Prostate gland (tissue), 2 donors: ENCODE data around the gene KATNB1. TPM values are rescaled to one million over a fixed set of nuclear protein-coding genes. Genes with fewer than 3 reads are reported as not detected.

ENCODE experiments used
- DNase-seq: peaks from one replicate; pipeline ENCODE4 v3.0.0-alpha.2; 2019; ENCODE audit warnings: low spot score
- H3K27ac ChIP-seq, 2 donors: fragments of 200-600 bp; sonication (generic); 2 replicates each; pipeline ENCODE4 v1.5.1; 2017 to 2019
- H3K27me3 ChIP-seq: fragments of 200-600 bp; sonication (generic); replicated peaks from 2 replicates; pipeline ENCODE4 v1.5.1; 2019; ENCODE audit not compliant: insufficient read depth
- H3K36me3 ChIP-seq, 2 donors: fragments of 200-600 bp; sonication (generic); 1 replicate in 1 of 2; 2 replicates in 1 of 2; pipeline versions ENCODE4 v1.5.1 to v1.8.1; 2017 to 2019
- H3K4me1 ChIP-seq: fragments of 200-600 bp; sonication (generic); replicated peaks from 2 replicates; pipeline ENCODE4 v1.5.1; 2019
- H3K4me3 ChIP-seq, 2 donors: fragments of 200-600 bp; sonication (generic); 2 replicates each; pipeline ENCODE4 v1.5.1; 2017 to 2019
- H3K9me3 ChIP-seq: fragments of 200-600 bp; sonication (generic); 2 replicates; pipeline ENCODE4 v1.5.1; 2017
- CTCF ChIP-seq, 4 experiments: fragments of 200-600 bp in 2 of 4; fragments of 450-650 bp in 2 of 4; sonication (generic) in 2 of 4; IDR thresholded peaks; 1 replicate in 3 of 4; 2 replicates in 1 of 4; pipeline ENCODE4 v1.5.1; 2016 to 2019; ENCODE audit warnings: antibody characterized with exemption in 4 of 4, mild to moderate bottlenecking in 2 of 4, moderate library complexity in 2 of 4
- POLR2A ChIP-seq: fragments of 450-650 bp; IDR thresholded peaks from one replicate; pipeline ENCODE4 v1.6.1; 2016; ENCODE audit warnings: antibody characterized with exemption, mild to moderate bottlenecking
- POLR2AphosphoS5 ChIP-seq: sonication (generic); formaldehyde crosslinking; IDR thresholded peaks from one replicate; pipeline ENCODE4 v1.6.1; 2017; ENCODE audit warnings: antibody characterized with exemption
- WGBS: methylation state at CpG from one replicate; pipeline ENCODE4 v1.1.5; 2018; 5-methylcytosine and 5-hydroxymethylcytosine counted together
- intact Hi-C: fragments of 100-400 bp; cut with DNase I; formaldehyde crosslinking; loops from one replicate; pipeline ENCODE4 v1.14.2; 2022
- total RNA-seq, 2 donors: library from RNA; depleted of rRNA; stranded (reverse); fragments of >200 nt; gene quantifications; one replicate each; pipeline ENCODE4 v1.1.0, GENCODE V29; 2016

Gene KATNB1
- total RNA-seq, 2 donors from 2014 or later = 22.7 to 30.2 TPM

GRCh38 chr16:57738844-57739243, 3.3 kb downstream of the KATNB1 start:
- H3K4me3 ChIP-seq = no peak overlapping the region
- no peak for DNase-seq
- no peak overlapping the region for H3K27ac ChIP-seq
- no peaks in the 10 kb centered on the region for H3K27me3 ChIP-seq
- WGBS = 94% methylated on average over 7 of the region's 7 CpGs
- peaks cover 3% of the 10 kb centered on the region for H3K4me1 ChIP-seq
- no peaks in the 10 kb centered on the region for H3K36me3 ChIP-seq
- H3K9me3 ChIP-seq = no peaks in the 10 kb centered on the region
- TF ChIP-seq POLR2A (no peak), CTCF (IDR thresholded peaks at IDR 0.05) (no peak)
- intact Hi-C loops = no loop called here

- H3K9me3 ChIP-seq = no peaks in the 10 kb centered on the region
- H3K27ac ChIP-seq = no peak overlapping the region
- no peak for DNase-seq
- intact Hi-C loops = no loop called here
- TF ChIP-seq CTCF (IDR thresholded peaks at IDR 0.05) (no peak), POLR2A (no peak), POLR2AphosphoS5 (no peak)
- 93% methylated on average over 14 of the region's 18 CpGs for WGBS
- H3K4me3 ChIP-seq = no peak overlapping the region
- peaks cover 3% of the 10 kb centered on the region for H3K4me1 ChIP-seq
- H3K36me3 ChIP-seq = no peaks in the 10 kb centered on the region
- no peaks in the 10 kb centered on the region for H3K27me3 ChIP-seq
Measured at GRCh38 chr16:57739756-57740422, 4.3 kb downstream of the KATNB1 start.

GRCh38 chr16:57740423-57741071, 5.0 kb downstream of the KATNB1 start:
- intact Hi-C loops = no loop called here
- 93% methylated on average over 24 of the region's 24 CpGs for WGBS
- H3K36me3 ChIP-seq = no peaks in the 10 kb centered on the region

GRCh38 chr16:57741660-57742191, 6.2 kb downstream of the KATNB1 start:
- Histone ChIP-seq H3K4me1 (peaks cover 3% of the 10 kb centered on the region), H3K36me3 (no peaks in the 10 kb centered on the region), H3K9me3 (no peaks in the 10 kb centered on the region), H3K27me3 (no peaks in the 10 kb centered on the region), H3K4me3 (no peak overlapping the region), H3K27ac (no peak overlapping the region)
- TF ChIP-seq POLR2A (no peak), CTCF (IDR thresholded peaks at IDR 0.05) (no peak), POLR2AphosphoS5 (no peak)
- whole genome bisulfite sequencing = 75% methylated on average over 16 of the region's 16 CpGs
- intact Hi-C loops = no loop called here
- no peak for DNase-seq

More at GRCh38 chr16:57740423-57741071, 5.0 kb downstream of the KATNB1 start:
- Histone ChIP-seq H3K27me3 (no peaks in the 10 kb centered on the region), H3K27ac (no peak overlapping the region), H3K9me3 (no peaks in the 10 kb centered on the region), H3K4me1 (peaks cover 3% of the 10 kb centered on the region), H3K4me3 (no peak overlapping the region)
- TF ChIP-seq CTCF (IDR thresholded peaks at IDR 0.05) = no peak
- no peak for TF ChIP-seq POLR2A
- TF ChIP-seq POLR2AphosphoS5 = no peak
- no peak for DNase-seq

- Histone ChIP-seq H3K4me1 (no peaks in the 10 kb centered on the region), H3K36me3 (no peaks in the 10 kb centered on the region), H3K27ac (no peak overlapping the region), H3K4me3 (no peak overlapping the region), H3K9me3 (no peaks in the 10 kb centered on the region), H3K27me3 (no peaks in the 10 kb centered on the region)
- TF ChIP-seq POLR2AphosphoS5 (no peak), CTCF (IDR thresholded peaks at IDR 0.05) (no peak), POLR2A (no peak)
- 76% methylated on average over 4 of the region's 4 CpGs for WGBS
- intact Hi-C loops = no loop called here
- no peak for DNase-seq
Measured at GRCh38 chr16:57742543-57742942, 7.0 kb downstream of the KATNB1 start.
